Naive thymus-derived CD4-positive, alpha-beta T cell (primary cell): ENCODE data around the gene CAB39. TPM values are rescaled to one million over a fixed set of nuclear protein-coding genes. Genes with fewer than 3 reads are reported as not detected.

Experiments
- ATAC-seq: fragments of 150-1000 bp; cut with Tn5 transposase; 2 replicates; pipeline ENCODE4 v1.10.0; 2021; ENCODE audit warnings: mild to moderate bottlenecking, moderate library complexity
- CTCF ChIA-PET: fragments of 350-600 bp; sonication (Branson Sonifier 250); formaldehyde crosslinking; loops from one replicate; lab custom pipeline; 2021; ENCODE audit warnings: antibody characterized with exemption; lab: Charles Lee
- POLR2A ChIA-PET: fragments of 350-600 bp; sonication (Branson Sonifier 250); formaldehyde crosslinking; loops from one replicate; lab custom pipeline; 2021; ENCODE audit warnings: antibody characterized with exemption, inconsistent platforms; lab: Charles Lee
- DNase-seq, 9 donors: peaks; one replicate each; pipeline versions ENCODE4 v3.0.0 to v3.0.0-alpha.2; 2020 to 2022; ENCODE audit warnings: mixed read lengths in 1 of 9
- H3K27ac ChIP-seq: one replicate; pipeline ENCODE4 v1.7.0; 2013; ENCODE audit warnings: mild to moderate bottlenecking, low read depth, low read length, moderate library complexity
- H3K27me3 ChIP-seq, 2 donors: one replicate each; pipeline ENCODE4 v1.7.0; 2013; ENCODE audit warnings: low read length in 2 of 2, mild to moderate bottlenecking in 2 of 2, moderate library complexity in 2 of 2; ENCODE audit not compliant: control insufficient read depth in 2 of 2, insufficient read depth in 2 of 2
- H3K36me3 ChIP-seq, 3 experiments: 1 replicate in 2 of 3; 2 replicates in 1 of 3; pipeline ENCODE4 v1.7.0; 2013; ENCODE audit warnings: low read length in 3 of 3, mild to moderate bottlenecking in 3 of 3, moderate library complexity in 1 of 3; ENCODE audit not compliant: insufficient read depth in 3 of 3, control insufficient read depth in 2 of 3
- H3K4me1 ChIP-seq, 2 donors: one replicate each; pipeline ENCODE4 v1.7.0; 2013; ENCODE audit warnings: low read length in 2 of 2, mild to moderate bottlenecking in 2 of 2, moderate library complexity in 1 of 2; ENCODE audit not compliant: control insufficient read depth in 2 of 2, insufficient read depth in 2 of 2
- H3K4me3 ChIP-seq: 2 replicates; pipeline ENCODE4 v1.7.0; 2013; ENCODE audit warnings: mild to moderate bottlenecking, low read length
- H3K9me3 ChIP-seq, 3 experiments: 1 replicate in 2 of 3; 2 replicates in 1 of 3; pipeline ENCODE4 v1.7.0; 2013; ENCODE audit warnings: low read length in 3 of 3; ENCODE audit not compliant: control insufficient read depth in 2 of 3
- H3K27ac Mint-ChIP-seq, 9 donors: one replicate each; pipeline ENCODE4 v1.8.0; 2020 to 2022; ENCODE audit warnings: mixed read lengths in 9 of 9, mild to moderate bottlenecking in 8 of 9, moderate library complexity in 5 of 9, inconsistent platforms in 2 of 9
- H3K27me3 Mint-ChIP-seq, 5 donors: one replicate each; pipeline ENCODE4 v1.8.0; 2021 to 2022; ENCODE audit warnings: mixed read lengths in 5 of 5, mild to moderate bottlenecking in 1 of 5
- H3K36me3 Mint-ChIP-seq, 5 donors: one replicate each; pipeline ENCODE4 v1.8.0; 2020 to 2022; ENCODE audit warnings: mixed read lengths in 5 of 5, mild to moderate bottlenecking in 3 of 5, inconsistent platforms in 1 of 5
- H3K4me1 Mint-ChIP-seq, 7 donors: one replicate each; pipeline ENCODE4 v1.8.0; 2020 to 2022; ENCODE audit warnings: mixed read lengths in 7 of 7, mild to moderate bottlenecking in 3 of 7, inconsistent platforms in 1 of 7
- H3K4me3 Mint-ChIP-seq, 10 donors: one replicate each; pipeline ENCODE4 v1.8.0; 2020 to 2022; ENCODE audit warnings: mild to moderate bottlenecking in 10 of 10, mixed read lengths in 10 of 10, moderate library complexity in 6 of 10, inconsistent platforms in 2 of 10
- H3K9me3 Mint-ChIP-seq, 11 donors: one replicate each; pipeline ENCODE4 v1.8.0; 2020 to 2022; ENCODE audit warnings: mixed read lengths in 11 of 11, mild to moderate bottlenecking in 4 of 11, inconsistent platforms in 1 of 11, moderate library complexity in 1 of 11
- intact Hi-C, 2 donors: fragments of 100-400 bp; cut with micrococcal nuclease; formaldehyde crosslinking; loops; one replicate each; pipeline ENCODE4 v1.15.1; 2023
- polyA plus RNA-seq, 2 donors: library from polyadenylated mRNA; unstranded; fragments of 300-500 nt; fragmentation: Illumina TruSeq; gene quantifications; one replicate each; pipeline ENCODE4 v1.2.3, GENCODE V29; 2021
- total RNA-seq, 6 experiments: library from RNA in 5 of 6; stranded (reverse) in 5 of 6; gene quantifications; 1 replicate in 5 of 6; 2 replicates in 1 of 6; pipeline ENCODE4 v1.2.3 and lab custom pipeline; 2021 to 2026

CAB39 gene
- total and polyA plus RNA-seq, 7 experiments from 2014 or later: 71.0 to 186 (median 79.4) TPM

DNA sequence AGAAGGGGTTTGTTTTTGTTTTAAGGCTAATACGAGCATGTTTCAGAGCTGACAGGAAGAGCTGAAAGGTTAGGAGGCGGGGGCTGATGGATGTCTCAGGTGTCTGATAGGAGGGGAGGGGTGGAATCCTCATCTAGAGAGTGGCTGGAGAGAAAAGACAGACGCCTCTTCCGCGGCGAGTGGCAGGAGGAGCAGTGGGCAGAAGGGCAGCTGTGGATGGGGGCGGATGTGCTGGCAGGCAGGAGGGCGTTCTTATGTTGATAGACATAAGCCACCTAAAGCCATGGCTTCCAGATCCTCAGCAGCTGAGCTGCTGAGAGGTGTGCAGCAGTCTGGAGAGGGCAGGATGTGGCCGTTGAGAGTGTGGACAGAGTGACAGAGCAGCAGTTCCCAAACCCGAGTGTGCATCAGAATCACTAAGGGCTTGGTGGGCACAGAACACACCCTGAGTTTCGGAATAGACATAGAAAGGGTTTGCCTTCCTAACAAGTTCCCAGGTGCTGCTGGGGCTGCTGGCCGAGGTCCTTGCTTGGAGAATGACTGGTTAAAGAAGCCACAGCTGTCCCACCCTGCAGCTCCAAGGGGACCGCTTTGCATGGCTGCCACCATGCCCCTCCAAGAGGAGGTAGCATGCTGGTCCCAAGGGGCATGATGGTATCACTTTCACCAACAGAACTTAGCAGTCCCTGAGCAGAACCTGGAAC lies 149.1 kb downstream of the CAB39 start:
- peaks cover 18 to 22% of the 10 kb centered on the region in 2 donors for H3K4me1 ChIP-seq
- peak overlapping the region in 8 of 10 donors; percentile 2 to 74 (median 12) for H3K4me3 Mint-ChIP-seq
- DNase-seq (no peak), ATAC-seq (no peak)
- no peaks in the 10 kb centered on the region for H3K36me3 Mint-ChIP-seq
- peaks cover 0 to 4% (median 0%) of the 10 kb centered on the region in 3 experiments for H3K36me3 ChIP-seq
- H3K4me3 ChIP-seq: no peak overlapping the region
- no peaks in the 10 kb centered on the region for H3K27me3 ChIP-seq
- no peak overlapping the region for H3K27ac ChIP-seq
- intact Hi-C loops: no loop called here
- CTCF ChIA-PET: interaction anchor here (1.1 to 1.5 kb wide), 2 partner anchors 13 to 126 kb away, joined by 3 to 11 read pairs; no protein-coding TSS in a partner anchor
- peaks cover 5 to 76% (median 15%) of the 10 kb centered on the region in 5 donors for H3K27me3 Mint-ChIP-seq
- H3K9me3 Mint-ChIP-seq: no peaks in the 10 kb centered on the region
- H3K27ac Mint-ChIP-seq: peak overlapping the region in 7 of 9 donors; percentile 33 to 76 (median 58)
- H3K4me1 Mint-ChIP-seq: peaks cover 19 to 36% (median 35%) of the 10 kb centered on the region in 7 donors
- H3K9me3 ChIP-seq: no peaks in the 10 kb centered on the region
- POLR2A ChIA-PET: interaction anchor here (0.6 to 0.7 kb wide), 2 partner anchors 8 to 56 kb away, joined by 4 read pairs; no protein-coding TSS in a partner anchor

DNA sequence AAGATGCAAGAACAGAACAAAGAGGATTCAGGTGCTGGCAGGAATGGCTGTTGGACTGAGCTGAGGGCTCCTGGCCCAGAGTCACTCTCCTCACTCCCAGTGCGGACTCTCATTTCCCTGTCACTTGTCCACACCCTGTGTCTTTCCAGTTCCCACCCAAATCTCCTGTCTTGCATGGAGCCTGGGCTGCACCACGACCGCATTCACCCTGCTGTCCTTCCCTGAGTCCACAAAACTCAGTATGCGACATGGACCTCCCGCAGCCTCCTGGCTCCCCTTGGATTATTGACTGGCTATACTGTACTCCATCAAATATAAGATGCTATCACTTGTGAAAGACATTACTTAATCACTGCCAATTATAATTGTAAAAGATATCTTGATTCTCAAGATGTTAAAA lies 149.7 kb downstream of the CAB39 start:
- H3K9me3 ChIP-seq: no peaks in the 10 kb centered on the region
- ChIA-PET POLR2A (interaction anchor here (0.7 kb wide), 1 partner anchor 9 kb away, joined by 4 read pairs; no protein-coding TSS in a partner anchor), CTCF (interaction anchor here (1.1 to 1.5 kb wide), 2 partner anchors 14 to 125 kb away, joined by 3 to 11 read pairs; no protein-coding TSS in a partner anchor)
- intact Hi-C loops: no loop called here
- H3K27me3 ChIP-seq: no peaks in the 10 kb centered on the region
- Mint-ChIP-seq H3K4me3 (peak overlapping the region in 4 of 10 donors; percentile 10 to 98 (median 68)), H3K9me3 (no peaks in the 10 kb centered on the region), H3K27me3 (peaks cover 5 to 77% (median 10%) of the 10 kb centered on the region in 5 donors), H3K27ac (peak overlapping the region in 3 of 9 donors; percentile 20 to 56 (median 34)), H3K36me3 (no peaks in the 10 kb centered on the region), H3K4me1 (peaks cover 24 to 42% (median 41%) of the 10 kb centered on the region in 7 donors)
- DNase-seq: no peak
- no peak for ATAC-seq
- H3K4me1 ChIP-seq: peaks cover 24 to 27% of the 10 kb centered on the region in 2 donors
- no peak overlapping the region for H3K27ac ChIP-seq
- H3K4me3 ChIP-seq: no peak overlapping the region
- peaks cover 0 to 4% (median 0%) of the 10 kb centered on the region in 3 experiments for H3K36me3 ChIP-seq

DNA sequence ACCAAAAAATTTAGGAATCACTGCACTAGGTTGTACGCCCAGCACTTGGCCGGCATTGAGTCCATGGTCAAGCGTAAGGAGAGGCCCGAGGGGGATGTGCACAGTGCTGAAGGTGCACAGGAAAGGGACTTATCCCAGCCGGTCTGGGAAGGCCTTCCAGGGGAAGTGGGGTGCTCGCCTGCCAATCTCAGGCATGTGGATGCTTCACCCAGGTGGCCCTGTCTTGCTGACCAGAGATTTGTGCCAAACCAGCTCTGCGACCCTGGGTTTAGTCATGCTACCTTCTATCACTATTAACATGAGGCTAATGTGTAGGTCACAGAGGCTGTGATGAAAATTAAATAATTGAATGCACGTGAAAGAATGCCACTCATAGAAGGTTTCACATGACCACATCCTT lies 150.4 kb downstream of the CAB39 start:
- intact Hi-C loops: no loop called here
- Histone ChIP-seq H3K4me1 (peaks cover 24 to 27% of the 10 kb centered on the region in 2 donors), H3K36me3 (peaks cover 0 to 4% (median 0%) of the 10 kb centered on the region in 3 experiments), H3K27me3 (no peaks in the 10 kb centered on the region), H3K9me3 (no peaks in the 10 kb centered on the region), H3K27ac (no peak overlapping the region), H3K4me3 (no peak overlapping the region)
- no peak for DNase-seq
- ChIA-PET CTCF (interaction anchor here (0.7 kb wide), 1 partner anchor 125 kb away, joined by 3 read pairs; no protein-coding TSS in a partner anchor), POLR2A (interaction anchor here (0.6 kb wide), 1 partner anchor 16 kb away, joined by 3 read pairs; no protein-coding TSS in a partner anchor)
- Mint-ChIP-seq H3K27ac (peak overlapping the region in 2 of 9 donors; percentile 20 to 81), H3K36me3 (no peaks in the 10 kb centered on the region), H3K27me3 (peaks cover 2 to 72% (median 5%) of the 10 kb centered on the region in 5 donors), H3K9me3 (no peaks in the 10 kb centered on the region), H3K4me1 (peaks cover 24 to 43% (median 41%) of the 10 kb centered on the region in 7 donors), H3K4me3 (peak overlapping the region in 9 of 10 donors; percentile 9 to 98 (median 89))
- ATAC-seq: no peak

DNA sequence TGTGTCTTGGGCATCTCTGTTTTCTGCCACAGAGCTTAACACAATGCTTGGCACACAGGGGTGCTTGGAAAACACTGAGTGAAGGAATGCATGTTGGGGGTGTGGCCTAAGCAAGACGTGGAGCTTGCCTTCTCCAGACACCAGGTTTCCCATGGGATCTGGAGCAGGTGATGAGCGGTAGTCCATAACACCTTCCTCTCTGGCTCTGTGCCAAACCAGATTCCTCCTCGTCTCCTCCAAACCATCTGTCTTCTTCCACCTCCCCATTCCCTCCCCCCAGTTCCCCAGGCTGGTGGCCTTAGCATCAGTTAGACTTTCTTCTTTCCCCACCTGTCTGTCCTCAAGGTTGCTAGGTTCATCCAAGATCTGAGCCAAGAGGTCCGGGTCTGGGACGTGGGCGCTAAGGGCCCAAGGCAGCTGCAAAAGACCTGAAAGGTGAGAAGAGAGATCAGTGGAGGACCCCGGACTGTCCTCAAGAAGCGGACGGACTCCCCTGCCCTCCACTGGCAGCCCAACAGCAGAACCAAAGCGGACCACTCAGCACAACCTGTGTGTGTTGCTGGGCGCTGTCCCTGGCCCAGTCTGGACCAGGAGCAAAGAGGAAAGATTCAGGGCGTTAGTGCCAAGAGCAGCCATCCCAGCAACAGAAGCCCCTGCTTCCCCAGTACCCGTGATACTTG lies 150.9 kb downstream of the CAB39 start:
- POLR2A ChIA-PET: interaction anchor here (0.6 kb wide), 1 partner anchor 16 kb away, joined by 3 read pairs; no protein-coding TSS in a partner anchor
- H3K27me3 Mint-ChIP-seq: peaks cover 0 to 70% (median 5%) of the 10 kb centered on the region in 5 donors
- H3K27ac Mint-ChIP-seq: peak overlapping the region in 6 of 9 donors; percentile 35 to 90 (median 59)
- no peaks in the 10 kb centered on the region for H3K9me3 ChIP-seq
- intact Hi-C loops: loop anchor here in 1 of 2 donors (1.0 to 2.0 kb wide), 6 partner anchors 15 to 193 kb away; partner anchors contain the start of gene PSMD1
- no peak overlapping the region for H3K27ac ChIP-seq
- H3K36me3 ChIP-seq: peaks cover 0 to 4% (median 0%) of the 10 kb centered on the region in 3 experiments
- H3K4me1 ChIP-seq: peaks cover 24 to 27% of the 10 kb centered on the region in 2 donors
- DNase-seq (no peak), ATAC-seq (no peak)
- CTCF ChIA-PET: interaction anchor here (0.7 kb wide), 1 partner anchor 124 kb away, joined by 3 read pairs; no protein-coding TSS in a partner anchor
- no peaks in the 10 kb centered on the region for H3K9me3 Mint-ChIP-seq
- peaks cover 24 to 45% (median 41%) of the 10 kb centered on the region in 7 donors for H3K4me1 Mint-ChIP-seq
- H3K27me3 ChIP-seq: no peaks in the 10 kb centered on the region
- no peaks in the 10 kb centered on the region for H3K36me3 Mint-ChIP-seq
- H3K4me3 ChIP-seq: peak overlapping the region; percentile 65
- H3K4me3 Mint-ChIP-seq: peak overlapping the region; percentile 59 to 98 (median 93)

DNA sequence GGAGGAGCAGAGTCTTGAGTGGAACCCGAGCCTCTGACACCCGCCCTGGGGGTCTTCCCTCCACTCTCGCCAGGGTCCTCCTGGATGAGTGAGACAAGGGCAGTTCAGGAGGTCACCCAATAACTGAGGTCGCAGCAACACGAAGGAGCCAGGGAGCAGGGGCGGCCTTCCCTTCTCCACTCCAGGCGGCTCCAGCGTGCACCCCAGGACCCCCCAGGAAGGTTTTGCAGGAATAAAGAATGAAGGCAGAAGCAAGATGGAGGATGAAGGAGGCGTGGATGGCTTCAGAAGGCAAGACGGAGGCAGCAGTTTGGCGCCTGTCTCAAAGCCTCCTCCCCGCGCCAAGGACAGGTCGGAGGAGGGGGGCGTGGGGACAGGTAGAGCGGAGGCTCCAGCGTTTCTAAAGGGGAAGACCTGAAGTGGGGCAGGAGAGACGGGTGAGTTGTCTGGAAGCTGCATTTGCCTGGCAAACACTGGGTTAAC lies 151.5 kb downstream of the CAB39 start:
- DNase-seq (no peak), ATAC-seq (no peak)
- H3K4me1 ChIP-seq: peaks cover 24 to 27% of the 10 kb centered on the region in 2 donors
- ChIA-PET CTCF (interaction anchor here (0.9 to 1.0 kb wide), 3 partner anchors 9 to 40 kb away, joined by 3 to 9 read pairs (median 3); no protein-coding TSS in a partner anchor), POLR2A (no interaction called here)
- no peaks in the 10 kb centered on the region for H3K36me3 Mint-ChIP-seq
- H3K27ac Mint-ChIP-seq: peak overlapping the region; percentile 28 to 92 (median 81)
- H3K4me1 Mint-ChIP-seq: peaks cover 24 to 50% (median 46%) of the 10 kb centered on the region in 7 donors
- H3K27me3 ChIP-seq: no peaks in the 10 kb centered on the region
- H3K4me3 ChIP-seq: peak overlapping the region; percentile 65
- no peaks in the 10 kb centered on the region for H3K9me3 ChIP-seq
- peak overlapping the region; percentile 8 for H3K27ac ChIP-seq
- peaks cover 0 to 69% (median 5%) of the 10 kb centered on the region in 5 donors for H3K27me3 Mint-ChIP-seq
- peak overlapping the region; percentile 77 to 98 (median 94) for H3K4me3 Mint-ChIP-seq
- H3K36me3 ChIP-seq: peaks cover 0 to 4% (median 0%) of the 10 kb centered on the region in 3 experiments
- no peaks in the 10 kb centered on the region for H3K9me3 Mint-ChIP-seq
- intact Hi-C loops: loop anchor here in 1 of 2 donors (1.0 to 2.0 kb wide), 6 partner anchors 16 to 193 kb away; partner anchors contain the start of gene PSMD1
